SK-N-SH treated with all-trans-retinoic acid at 6 μM for 48 hours (cell line): ENCODE data around the gene ZNF764.

Source experiments
- CSRNP3 ChIP-seq: fragments of 250-450 bp; sonication (Bioruptor Pico); IDR thresholded peaks from 2 replicates; pipeline ENCODE4 v1.5.1; 2021; ENCODE audit warnings: mild to moderate bottlenecking, moderate library complexity
- ISL1 ChIP-seq: fragments of 250-450 bp; sonication (Bioruptor Pico); IDR thresholded peaks from 2 replicates; pipeline ENCODE4 v2.1.2; 2022; ENCODE audit warnings: mild to moderate bottlenecking, moderate library complexity
- PPARA ChIP-seq: fragments of 250-450 bp; sonication (Bioruptor Pico); IDR thresholded peaks from 2 replicates; pipeline ENCODE4 v1.5.0; 2020; ENCODE audit warnings: mild to moderate bottlenecking, borderline replicate concordance
- RARB ChIP-seq: fragments of 250-450 bp; sonication (Bioruptor Pico); IDR thresholded peaks from 2 replicates; pipeline ENCODE4 v1.8.0; 2021; ENCODE audit warnings: mild to moderate bottlenecking, moderate library complexity
- ZFP3 ChIP-seq: fragments of 250-450 bp; sonication (Bioruptor Pico); IDR thresholded peaks from 2 replicates; pipeline ENCODE4 v1.5.0; 2020; ENCODE audit warnings: mild to moderate bottlenecking, moderate library complexity
- ZNF8 ChIP-seq: fragments of 450-650 bp; formaldehyde crosslinking; IDR thresholded peaks from 2 replicates; pipeline ENCODE4 v1.5.0; 2020; ENCODE audit warnings: mild to moderate bottlenecking, moderate library complexity
- TF ChIP-seq, protein P1 (sequence below): fragments of 250-450 bp; sonication (Bioruptor Pico); IDR thresholded peaks from 2 replicates; pipeline ENCODE4 v1.5.1; 2020; ENCODE audit warnings: low read depth, mild to moderate bottlenecking, moderate library complexity
- TF ChIP-seq, protein P2 (sequence below): fragments of 250-450 bp; sonication (Bioruptor Pico); IDR thresholded peaks from 2 replicates; pipeline ENCODE4 v1.8.0; 2020; ENCODE audit warnings: mild to moderate bottlenecking, moderate library complexity, borderline replicate concordance

DNA sequence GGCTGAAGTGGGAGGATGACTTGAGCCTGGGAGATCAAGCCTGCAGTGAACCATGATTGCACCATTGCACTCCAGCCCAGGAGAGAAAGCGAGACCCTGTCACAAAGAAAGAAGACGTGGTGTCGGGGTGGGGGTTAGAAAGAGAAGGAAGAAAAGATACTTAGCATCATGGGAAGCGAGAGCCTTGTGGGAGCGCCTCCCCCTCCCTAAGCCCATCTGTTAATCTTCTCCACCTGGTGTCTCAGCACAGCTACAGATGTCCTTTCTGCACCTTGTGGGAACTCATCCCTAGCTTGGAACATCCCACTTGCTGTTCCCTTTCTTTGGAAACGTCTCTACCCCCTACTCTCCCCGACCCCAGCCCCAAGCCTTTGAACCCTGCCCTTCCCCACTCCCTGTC, 7.4 kb upstream of the ZNF764 start:
- no peak for TF ChIP-seq ISL1
- TF ChIP-seq ZNF8 = no peak
- TF ChIP-seq, protein P1, sequence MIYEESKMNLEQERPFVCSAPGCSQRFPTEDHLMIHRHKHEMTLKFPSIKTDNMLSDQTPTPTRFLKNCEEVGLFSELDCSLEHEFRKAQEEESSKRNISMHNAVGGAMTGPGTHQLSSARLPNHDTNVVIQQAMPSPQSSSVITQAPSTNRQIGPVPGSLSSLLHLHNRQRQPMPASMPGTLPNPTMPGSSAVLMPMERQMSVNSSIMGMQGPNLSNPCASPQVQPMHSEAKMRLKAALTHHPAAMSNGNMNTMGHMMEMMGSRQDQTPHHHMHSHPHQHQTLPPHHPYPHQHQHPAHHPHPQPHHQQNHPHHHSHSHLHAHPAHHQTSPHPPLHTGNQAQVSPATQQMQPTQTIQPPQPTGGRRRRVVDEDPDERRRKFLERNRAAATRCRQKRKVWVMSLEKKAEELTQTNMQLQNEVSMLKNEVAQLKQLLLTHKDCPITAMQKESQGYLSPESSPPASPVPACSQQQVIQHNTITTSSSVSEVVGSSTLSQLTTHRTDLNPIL (CRISPR knock-in tag) = no peak
- TF ChIP-seq, protein P2, sequence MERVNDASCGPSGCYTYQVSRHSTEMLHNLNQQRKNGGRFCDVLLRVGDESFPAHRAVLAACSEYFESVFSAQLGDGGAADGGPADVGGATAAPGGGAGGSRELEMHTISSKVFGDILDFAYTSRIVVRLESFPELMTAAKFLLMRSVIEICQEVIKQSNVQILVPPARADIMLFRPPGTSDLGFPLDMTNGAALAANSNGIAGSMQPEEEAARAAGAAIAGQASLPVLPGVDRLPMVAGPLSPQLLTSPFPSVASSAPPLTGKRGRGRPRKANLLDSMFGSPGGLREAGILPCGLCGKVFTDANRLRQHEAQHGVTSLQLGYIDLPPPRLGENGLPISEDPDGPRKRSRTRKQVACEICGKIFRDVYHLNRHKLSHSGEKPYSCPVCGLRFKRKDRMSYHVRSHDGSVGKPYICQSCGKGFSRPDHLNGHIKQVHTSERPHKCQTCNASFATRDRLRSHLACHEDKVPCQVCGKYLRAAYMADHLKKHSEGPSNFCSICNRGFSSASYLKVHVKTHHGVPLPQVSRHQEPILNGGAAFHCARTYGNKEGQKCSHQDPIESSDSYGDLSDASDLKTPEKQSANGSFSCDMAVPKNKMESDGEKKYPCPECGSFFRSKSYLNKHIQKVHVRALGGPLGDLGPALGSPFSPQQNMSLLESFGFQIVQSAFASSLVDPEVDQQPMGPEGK (CRISPR knock-in tag) = no peak
- TF ChIP-seq RARB (CRISPR knock-in tag) = no peak
- TF ChIP-seq CSRNP3 (CRISPR knock-in tag) = no peak
- no peak for TF ChIP-seq PPARA (CRISPR knock-in tag)
- TF ChIP-seq ZFP3 (CRISPR knock-in tag) = no peak
